ENCODE data around the gene SLC6A17. TPM values are rescaled to one million over a fixed set of nuclear protein-coding genes. Genes with fewer than 3 reads are reported as not detected.

SLC6A17 gene
- 4.9 to 6.5 TPM (median 6.4 TPM) in 5 replicates for total RNA-seq (2022; extraction: Qiagen RNA extraction; ENCODE audit: low read depth)

GRCh38 chr1:110150330-110151174 lies at the start of gene SLC6A17:
TSS of gene SLC6A17 (plus strand) at chr1:110150494. CDS start at chr1:110166930, 16,436 bp downstream.

DNA sequence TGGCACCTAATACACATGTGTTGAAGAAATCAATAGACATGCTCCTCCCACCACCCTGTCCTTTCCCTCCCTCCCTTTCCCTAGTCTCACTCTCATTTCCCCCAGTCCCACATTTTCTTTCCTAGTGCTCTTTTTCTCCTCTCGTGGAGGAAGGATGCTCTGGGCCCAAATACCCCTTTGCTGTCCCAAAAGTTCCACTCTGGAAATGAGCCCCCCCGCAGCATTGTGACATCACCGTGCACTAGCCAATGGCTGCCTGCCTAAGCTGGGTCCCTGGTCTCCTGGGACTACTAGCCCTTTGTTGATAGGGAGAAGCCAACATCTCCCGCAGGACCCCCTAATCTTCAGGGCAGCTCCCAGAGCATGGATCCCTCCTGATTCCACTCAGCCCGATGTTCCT lies 38.2 kb upstream of the SLC6A17 start, which contains the start of gene UBL4B:
TSS of gene UBL4B (plus strand) at position 301 of the 400 bp plus-strand sequence. CDS start at position 393, 92 bp downstream.

DNA sequence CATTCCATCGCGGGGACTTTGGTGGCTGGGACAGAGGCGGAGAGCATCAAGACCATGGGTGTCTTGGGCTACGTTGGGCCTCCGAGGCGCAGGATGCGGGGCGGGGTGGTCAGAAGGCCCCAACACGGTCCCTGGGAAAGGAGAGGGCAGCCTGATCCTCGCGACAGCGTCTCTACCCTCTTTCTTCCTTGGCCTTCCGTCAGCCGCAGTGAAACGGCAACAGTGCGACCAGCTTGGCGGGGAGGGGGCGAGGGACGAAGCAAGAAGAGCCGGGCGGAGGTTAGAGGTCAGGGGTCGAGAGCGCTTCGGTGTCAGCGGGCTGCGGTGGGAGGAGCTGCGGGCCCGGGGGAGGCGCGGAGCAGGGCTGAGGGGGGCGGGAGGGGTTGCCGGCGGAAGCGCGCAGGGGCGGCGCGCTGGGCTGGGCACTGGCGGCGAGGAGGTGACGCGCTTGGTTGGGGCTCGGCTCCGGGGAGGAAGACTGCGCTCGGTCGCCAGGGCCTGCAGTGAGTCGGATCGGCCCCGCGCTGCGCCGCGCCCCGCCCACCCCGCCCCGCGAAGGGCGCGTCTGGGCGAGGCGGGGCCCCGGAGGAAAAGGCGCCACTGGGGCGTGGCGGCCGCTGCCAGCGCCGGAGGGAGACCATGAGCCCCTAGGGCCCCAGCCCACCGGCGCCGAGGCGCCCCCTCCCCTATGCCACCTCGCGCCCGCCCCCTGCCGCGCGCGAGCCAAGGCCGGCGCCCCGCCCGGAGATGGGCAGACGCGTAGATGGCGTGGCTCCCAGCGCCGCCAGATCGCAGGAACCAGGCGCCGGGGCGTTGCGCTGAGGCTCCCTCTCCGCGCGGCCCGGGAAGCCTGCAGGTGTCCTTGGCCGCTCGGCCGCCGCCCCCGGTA lies 59.7 kb downstream of the SLC6A17 start, which contains the start of gene KCNC4:
TSS of gene KCNC4 (plus strand) at position 600 of the 889 bp plus-strand sequence. CDS start 1,186 bp downstream, outside the sequence.

Other genes with a start within 250 kb of the SLC6A17 start
- gene CSF1, start 239.6 kb upstream of the SLC6A17 start, total RNA-seq (2022; extraction: Qiagen RNA extraction; ENCODE audit: low read depth): 20.2 to 27.9 TPM (median 27.0 TPM) in 5 replicates
- 50.7 to 61.5 TPM (median 56.9 TPM) in 5 replicates for gene AHCYL1, start 165.7 kb upstream of the SLC6A17 start, total RNA-seq (2022; extraction: Qiagen RNA extraction; ENCODE audit: low read depth)
- 11.1 to 15.1 TPM (median 13.8 TPM) in 5 replicates for gene STRIP1, start 115.9 kb upstream of the SLC6A17 start, total RNA-seq (2022; extraction: Qiagen RNA extraction; ENCODE audit: low read depth)
- not detected in 5 replicates for gene ALX3, start 79.8 kb upstream of the SLC6A17 start, total RNA-seq (2022; extraction: Qiagen RNA extraction; ENCODE audit: low read depth)
- not detected in 5 replicates for gene UBL4B, start 38.1 kb upstream of the SLC6A17 start, total RNA-seq (2022; extraction: Qiagen RNA extraction; ENCODE audit: low read depth)
- gene KCNC4, start 59.8 kb downstream of the SLC6A17 start, total RNA-seq (2022; extraction: Qiagen RNA extraction; ENCODE audit: low read depth): 2.7 to 4.2 TPM (median 3.6 TPM) in 5 replicates
- gene RBM15, start 188.9 kb downstream of the SLC6A17 start, total RNA-seq (2022; extraction: Qiagen RNA extraction; ENCODE audit: low read depth): 9.0 to 11.4 TPM (median 10.4 TPM) in 5 replicates
- gene SLC16A4, start 240.5 kb downstream of the SLC6A17 start, total RNA-seq (2022; extraction: Qiagen RNA extraction; ENCODE audit: low read depth): 30.9 to 43.6 TPM (median 40.3 TPM) in 5 replicates

Measured in A549 treated with DMSO at 1 μM for 4 hours (cell line).